GM19238 (cell line): ENCODE data around the gene RASSF4.

ENCODE experiments used
- DNase-seq: peaks from one replicate; pipeline ENCODE4 v3.0.0; 2011; ENCODE audit warnings: low spot score; ENCODE audit not compliant: insufficient read length

RASSF4 gene

DNA sequence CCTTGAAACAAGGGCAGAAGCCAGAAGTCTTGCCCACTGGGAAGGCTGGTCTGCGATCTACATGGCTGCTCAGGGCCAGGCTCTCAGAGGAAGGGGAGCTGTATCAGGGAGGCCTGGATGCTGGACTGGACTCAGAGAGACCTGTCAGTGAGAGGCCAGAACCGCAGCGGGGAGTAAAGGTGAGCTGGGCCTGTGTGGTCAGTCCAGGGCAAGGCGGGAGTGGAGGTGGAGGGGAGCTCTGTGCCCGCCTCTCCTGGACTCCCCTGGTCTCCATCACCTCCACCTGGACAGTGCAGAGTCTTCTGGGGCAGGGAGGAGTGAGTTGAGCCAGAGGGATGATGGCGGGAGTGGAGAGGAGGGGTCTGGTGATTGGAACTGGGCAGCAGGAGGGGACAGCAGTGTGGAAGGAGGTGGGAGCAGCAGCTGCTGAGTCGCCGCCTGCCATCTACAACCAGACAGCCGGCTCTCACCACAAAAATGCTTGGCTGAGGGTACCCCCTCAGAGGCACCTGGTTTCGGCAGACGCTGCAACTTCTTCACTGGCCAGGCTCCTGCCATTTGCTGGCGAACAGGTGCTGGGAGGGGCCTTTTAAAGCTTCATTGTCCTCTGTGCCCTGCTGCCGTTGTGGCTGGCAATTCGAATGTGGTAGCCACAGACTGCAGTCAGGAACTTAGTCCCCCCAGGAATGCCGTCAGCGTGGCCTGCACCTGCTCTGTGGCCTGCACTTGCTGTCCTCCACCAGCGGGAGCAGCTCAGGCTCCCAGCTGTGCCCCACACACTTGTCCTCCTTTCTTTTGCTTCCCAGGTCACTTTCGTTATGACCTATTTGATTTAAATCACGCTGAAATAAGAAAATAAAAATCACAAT is 3.5 kb downstream of the RASSF4 start:
- DNase-seq: no peak

DNA sequence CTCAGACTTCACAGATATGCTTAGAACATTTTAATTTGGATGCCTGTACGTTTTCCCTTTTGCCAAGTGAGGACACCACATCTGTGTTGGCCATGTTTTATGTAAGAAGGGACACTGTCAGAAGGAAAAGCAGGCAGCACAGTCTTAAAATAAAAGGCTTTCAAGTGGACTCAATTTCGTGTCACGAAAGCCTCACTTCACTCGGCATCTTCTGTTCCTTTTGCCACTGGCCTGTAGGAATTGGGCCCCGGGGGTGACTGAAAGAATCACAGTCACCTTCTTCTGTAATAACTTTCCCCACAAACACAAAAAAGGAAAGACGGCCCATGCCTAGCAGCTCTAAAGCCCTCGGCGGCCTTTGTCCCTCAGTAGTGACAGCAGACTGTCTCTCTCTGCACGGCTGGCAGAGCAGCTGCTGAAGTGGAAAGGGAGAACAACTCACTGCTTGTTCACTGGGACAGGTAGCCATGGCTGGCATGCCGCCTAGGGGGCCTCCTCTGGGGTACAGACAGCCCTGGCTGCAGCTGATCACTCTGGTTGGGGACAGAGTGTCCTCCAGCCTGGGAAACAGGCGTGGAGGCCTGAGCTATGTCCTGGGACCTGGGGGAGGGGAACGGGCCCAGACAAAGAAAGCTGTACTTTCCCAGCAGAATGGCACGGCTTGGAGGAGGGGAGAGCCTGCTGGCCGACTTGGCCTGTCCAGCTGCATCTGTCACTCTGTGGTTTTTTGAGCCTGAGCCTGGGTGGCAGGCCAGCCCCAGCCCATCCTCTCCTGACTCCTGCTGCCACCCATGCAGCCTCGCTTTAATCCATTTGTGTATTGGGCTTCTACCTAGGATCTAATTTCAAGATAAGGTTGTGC is 4.4 kb downstream of the RASSF4 start:
- DNase-seq: no peak

DNA sequence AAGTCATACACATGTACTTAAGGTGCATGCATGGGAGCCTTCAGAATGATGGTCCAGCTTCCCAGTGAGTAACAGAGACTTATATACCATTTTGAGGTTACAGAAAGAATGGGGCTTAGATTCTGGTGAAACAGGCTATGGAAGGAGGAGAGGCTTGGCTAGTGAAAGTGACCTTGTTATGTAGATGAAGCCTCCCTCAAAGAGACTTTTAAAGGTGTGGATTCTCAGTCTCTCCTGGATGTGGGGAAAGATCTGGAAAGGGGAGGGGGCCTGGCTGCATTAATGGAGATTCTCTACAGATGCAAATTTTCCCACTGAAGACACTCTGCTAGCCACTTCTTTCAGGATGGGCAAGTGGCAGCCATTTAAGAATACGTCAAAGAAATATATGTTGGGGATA is 5.5 kb downstream of the RASSF4 start:
- no peak for DNase-seq

DNA sequence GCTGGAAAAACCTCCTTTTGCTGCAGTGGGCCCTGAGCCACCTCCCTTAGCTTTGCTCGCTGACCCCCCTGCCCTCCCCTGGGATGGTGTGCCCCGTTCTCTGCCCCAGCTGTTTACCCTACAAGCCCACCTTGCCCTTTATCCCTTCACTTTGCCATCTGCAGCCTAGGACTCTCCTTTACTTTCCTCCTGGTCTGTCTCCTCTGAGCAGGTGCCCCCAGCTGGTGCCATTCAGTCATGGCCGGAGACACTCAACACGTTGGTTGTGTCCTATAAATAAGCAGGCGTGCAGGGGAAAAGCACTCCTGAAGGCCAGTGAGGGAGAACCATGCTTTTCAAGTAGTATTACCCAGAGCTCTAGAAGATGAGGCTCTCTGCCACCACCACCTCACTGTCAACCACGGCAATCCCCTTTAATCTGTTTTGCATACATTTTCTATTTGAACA is 6.1 kb downstream of the RASSF4 start:
- no peak for DNase-seq

DNA sequence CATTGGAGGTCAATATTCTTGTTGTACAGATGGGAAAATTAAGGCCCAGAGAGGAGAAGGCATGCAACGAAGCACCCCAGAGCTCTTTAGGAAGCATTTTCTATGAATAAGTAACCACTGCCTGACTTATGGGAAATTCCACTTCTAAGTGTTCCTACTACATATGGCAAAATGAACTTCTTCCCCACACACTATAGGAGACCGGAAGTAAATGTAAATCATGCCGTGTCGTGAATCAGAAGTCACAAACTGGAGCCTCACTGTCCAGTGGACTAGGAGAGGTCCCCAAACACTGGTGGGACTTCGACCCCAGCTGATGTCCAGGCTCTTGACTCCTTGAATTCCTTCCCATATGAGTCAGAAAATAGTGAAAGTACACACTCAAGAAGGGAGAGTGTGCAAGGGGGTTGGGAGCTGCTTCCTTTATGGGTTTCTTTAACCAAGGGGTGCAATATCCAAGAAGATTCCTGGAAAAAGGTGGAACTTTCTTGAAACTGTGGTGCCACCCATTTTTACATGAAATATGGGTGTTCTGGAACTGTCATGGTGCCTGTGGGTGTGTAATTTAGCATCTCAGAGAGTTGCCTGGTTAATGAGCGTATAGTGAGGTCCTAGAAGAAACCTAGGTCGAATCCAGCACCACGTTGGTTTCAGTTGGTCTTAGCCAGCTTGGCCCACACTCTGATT is 6.7 kb downstream of the RASSF4 start:
- no peak for DNase-seq

DNA sequence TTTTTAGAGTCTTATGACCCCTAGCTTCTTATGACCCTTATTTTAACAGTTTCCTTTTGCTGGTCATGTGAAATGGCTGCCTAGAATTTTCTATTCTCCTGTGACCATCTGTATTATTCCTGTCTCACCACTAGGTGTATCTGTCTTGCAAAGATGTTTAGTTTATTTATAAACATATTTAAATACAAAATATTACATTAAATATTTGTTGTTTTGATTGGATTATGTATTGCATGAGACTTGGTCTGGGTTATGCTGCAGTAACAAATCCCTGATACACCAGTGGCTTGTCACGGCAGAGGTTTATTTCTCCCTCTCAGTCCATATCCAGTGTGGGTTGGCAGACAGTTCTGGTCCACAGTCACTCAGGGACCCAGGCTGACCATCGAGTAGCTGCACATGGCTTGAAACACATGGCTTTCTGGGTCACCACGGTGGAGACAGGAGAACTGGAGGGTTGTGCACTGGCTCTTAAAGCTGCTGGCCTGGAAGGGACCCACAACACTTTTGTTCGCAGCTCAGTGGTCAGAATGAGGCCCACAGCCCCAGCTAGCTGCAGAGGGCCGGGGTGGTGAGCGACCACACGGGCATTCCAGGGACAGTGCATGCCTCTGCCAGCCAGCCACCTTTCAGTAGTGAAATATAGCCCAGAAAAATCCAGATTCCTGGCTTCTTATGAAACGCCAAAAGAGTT is 7.4 kb downstream of the RASSF4 start:
- no peak for DNase-seq

DNA sequence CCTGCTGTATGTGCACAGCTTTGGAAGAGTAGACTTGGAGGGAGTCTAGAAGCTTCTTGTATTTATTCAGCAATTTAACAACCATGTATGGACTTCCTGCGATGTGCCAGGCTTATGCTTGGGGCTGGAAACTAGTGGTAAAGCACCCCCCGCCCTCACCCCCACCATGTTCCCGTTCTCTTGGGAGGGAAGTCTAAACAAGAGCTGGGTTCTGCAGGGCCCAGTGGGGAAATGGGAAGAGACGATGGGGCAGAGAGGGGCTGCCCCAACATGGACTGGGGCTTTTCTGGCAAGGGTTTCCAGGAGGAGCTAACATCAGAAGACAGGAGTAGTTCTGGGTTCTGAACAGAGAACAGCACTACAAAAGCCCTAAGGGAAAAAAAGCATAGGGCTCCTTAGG is 8.0 kb downstream of the RASSF4 start:
- no peak for DNase-seq

DNA sequence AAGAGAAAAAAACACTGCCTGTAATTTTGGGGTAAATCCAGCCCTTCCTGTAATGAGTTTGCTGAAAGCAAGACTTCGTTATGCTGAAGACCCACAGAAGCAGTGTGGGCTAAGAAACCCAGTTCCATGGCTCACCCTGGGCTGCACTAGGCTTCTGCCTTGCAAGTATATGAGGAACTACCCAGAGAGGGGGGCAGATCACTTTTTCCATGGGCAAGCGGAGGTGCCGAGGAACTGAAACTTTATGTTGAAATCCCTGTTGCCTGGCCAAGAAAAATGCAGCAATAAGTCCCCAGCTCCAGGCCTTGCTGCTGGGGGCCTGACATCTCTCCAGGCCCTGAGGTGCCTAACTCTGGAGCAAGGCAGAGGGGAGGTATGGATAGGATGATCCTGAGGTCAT is 8.5 kb downstream of the RASSF4 start:
- no peak for DNase-seq

DNA sequence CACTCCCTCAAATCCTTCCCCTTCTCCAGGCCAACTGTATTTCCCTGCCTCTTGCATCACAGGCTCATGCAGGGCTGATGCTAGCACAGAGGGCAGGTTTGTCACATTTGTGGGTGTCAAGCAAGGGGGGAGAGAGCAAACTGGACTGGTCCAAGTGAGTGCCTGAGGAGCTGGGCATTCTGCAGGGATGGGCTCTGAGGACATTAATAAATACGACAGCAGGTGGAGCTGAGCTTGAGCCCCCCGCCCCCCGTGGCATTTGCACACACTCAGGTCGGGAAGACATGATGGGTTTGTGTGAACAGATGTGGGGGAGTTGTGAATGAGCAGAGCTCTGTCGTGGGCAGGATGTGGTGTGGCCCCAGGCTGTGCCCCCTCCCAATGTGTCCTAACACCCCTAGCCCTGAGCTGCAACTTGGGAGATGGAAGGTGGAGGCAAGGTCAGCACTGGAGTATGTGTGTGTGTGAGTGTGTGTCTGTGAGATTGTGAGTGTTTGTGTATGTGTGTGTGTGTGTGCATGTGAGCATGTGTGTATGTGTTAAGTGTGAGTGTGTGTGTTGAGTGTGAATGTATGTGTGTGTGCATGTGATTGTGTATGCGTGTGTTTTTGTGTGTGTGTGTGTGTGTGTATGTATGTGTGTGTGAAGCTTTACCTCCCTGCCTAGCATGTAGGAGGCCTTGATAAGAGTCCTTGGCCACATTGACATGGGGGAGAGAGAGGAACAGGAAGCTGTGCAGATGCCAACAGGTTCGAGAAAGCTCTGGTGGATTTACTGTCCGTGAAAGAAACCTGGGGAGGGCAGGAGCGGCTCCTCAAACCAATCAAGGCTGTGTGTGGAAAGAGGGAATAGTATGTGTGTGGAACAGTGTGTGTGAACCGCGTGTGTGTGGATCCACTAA is 9.1 kb downstream of the RASSF4 start:
- DNase-seq: no peak

DNA sequence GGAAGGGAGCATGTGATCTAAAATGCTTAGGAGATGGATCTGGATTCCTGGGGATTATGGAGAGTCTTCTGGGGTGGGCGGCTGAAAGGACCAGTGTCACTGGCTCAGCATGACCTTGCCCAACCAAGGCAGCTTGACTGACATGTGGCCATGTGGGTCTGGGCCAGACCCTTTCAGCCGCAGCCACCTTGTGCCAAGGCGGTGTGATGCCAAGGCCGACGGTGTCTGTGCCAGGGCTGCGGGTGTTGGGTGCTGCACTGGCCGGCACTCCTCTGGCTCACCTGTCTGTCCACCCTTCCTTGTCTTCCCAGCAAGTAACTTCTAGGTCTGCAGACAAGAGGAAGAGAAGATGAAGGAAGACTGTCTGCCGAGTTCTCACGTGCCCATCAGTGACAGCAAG is 10.3 kb downstream of the RASSF4 start:
- no peak for DNase-seq

DNA sequence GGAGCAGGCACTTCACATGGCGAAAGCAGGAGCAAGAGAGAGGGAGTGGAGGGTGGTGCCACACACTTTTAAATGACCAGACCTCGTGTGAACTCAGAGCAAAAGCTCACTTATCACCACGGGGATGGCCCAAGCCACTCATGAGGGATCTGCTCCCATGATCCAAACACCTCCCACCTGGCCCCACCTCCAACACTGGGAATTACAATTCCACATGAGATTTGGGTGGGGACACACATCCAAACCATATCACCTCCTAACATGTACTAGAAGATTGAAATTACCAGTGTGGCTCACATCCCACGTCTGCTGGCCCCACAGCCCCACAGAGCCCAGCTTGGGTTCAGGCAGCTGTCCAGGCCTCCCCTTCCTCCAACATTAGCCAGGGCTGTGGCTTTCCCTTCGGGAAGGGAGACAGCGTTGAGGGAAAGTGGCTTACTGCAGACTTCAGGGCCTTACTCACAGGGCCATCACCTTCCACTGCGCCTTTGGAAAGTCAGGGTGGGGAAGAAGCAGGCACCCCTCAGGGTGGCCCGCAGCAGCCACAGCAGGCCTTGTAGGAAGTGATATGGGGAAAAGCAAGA is 11.3 kb downstream of the RASSF4 start:
- DNase-seq: no peak

DNA sequence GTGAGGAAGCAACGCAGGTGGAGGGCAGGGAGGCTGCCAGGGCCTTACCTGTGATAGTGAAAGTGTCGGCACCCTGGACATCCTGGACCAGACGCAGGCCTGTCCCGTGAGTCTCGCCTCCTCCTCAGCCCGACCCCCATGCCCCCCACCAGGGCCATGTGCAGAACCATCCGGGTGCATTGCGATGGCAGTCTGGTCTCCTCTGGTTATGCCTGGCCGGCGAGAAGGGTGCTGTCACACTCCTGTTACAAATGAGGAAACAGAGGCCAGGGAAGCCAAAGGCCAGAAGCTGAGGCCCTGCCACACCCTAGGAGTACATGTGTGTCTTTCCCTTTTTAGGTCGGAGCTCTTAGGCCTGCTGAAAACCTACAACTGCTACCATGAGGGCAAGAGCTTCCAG is 11.8 kb downstream of the RASSF4 start:
- DNase-seq: no peak

DNA sequence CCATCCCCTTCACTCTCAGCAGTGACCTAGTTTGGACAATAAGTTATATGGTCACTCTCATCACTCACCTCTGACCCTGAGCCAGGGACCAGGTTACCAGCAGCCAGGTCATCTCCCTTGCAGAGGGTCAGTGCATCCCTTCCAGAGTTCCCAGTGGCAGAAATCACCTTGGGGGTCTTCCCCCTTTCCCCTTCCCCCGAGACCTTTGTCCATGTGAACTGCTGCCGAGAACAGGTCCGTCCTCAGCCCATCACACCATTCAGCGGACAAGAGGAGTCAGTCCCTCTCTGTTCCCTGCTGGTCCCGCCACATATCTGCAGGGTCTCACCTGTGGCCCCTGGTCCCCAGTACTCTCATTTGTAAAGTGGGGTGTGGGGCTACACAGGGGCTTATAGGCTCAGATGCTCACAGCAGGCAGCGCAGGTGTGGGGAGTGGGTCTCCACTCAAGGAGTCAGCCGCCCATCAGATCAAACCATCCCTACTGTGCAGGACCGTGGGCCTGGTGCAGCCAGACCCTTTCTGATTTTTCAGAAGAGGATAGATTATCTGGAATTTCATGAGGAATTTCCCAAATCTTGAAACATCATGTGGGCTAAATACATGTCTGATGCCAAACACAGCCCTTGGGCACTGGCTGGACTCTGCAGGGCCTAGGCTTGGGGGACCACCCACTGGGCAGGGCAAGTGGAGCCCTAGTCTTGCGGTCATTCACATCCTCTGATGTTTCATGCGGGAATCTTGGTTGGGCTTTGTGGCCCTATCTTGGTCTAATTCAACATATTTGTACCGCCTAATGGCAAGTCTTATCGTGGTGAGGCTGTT is 12.5 kb downstream of the RASSF4 start:
- no peak for DNase-seq

DNA sequence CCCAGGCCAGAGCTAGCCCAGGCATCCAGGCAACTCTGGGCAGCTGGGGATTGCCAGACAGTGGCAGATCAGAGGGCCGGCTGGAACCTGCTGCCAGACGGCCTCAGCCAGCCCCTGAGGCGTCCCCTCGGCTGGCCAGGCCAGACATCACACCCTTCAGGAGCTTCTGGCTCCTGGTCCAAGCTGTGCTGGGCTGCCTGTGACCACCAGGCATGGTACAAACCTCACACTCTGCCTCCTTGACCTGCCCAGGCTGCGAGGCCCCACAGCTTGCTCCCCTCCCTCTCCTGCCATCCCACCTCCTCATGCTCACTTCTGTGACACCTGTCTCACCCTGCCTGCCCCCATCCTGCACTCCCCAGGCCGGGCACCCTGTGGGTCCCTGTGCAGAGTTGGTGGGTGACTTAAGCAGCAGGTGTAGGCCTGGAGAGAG is 13.3 kb downstream of the RASSF4 start:
- no peak for DNase-seq

DNA sequence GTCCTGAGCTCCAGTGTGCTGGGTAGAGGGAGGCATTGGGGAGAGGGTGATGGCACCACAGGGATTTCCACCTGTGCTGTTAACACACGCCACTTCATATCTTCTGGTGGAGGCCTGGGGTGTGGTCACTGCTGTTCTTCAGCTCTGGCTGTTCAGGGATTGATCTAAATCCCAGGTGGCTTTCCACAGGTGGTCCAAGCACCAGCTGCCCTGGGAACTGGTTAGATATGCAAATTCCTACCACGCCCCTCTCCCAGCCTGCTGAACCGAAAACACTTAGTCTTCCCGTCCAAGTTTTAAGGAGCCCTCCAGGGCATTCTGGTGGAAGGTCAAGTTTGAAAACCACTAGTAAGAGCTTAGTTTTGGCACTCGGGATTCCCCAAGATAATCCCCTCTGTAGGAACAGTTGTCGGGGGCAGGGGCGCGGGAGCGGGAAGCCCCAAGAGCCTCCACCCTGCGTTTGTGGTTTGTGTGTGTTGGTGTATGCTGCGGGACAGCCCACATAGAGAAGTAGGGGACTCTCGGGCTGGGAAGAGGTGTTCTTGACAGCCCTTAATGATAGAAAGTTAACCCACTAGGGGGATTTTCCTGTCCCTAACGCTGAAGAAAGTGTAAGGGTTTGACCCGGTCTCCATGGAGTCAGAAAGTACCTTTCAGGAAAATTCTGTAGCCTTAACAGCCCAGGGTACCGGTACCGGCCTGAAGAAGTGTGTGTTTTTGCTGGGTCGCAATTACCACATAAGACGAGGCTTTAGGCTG is 13.9 kb downstream of the RASSF4 start:
- no peak for DNase-seq

DNA sequence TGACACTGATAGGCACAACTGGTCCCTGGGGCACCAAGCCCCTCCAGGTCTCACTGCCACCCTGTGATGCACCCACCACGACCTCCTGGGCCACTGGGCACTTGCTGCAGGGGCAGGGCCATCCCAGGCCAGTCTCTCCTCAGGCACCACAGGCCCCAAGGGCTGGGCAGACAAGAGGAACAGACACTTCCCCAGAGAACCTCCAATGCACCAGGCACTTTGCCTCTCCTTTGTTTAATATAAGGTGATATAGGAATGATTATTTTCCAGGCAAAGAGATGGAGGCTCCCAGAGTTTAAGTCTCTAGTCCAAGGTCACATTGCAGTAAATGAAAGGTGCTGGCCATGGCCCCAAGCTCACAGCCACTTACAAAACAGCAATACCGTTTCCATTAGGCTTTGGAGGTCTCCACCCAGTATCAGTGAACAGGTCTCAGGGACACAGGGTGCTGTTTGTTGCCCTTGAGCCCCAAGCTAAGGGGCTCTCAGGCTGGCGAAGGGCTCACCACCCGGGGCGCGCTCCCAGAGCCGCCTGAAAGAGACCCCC is 14.6 kb downstream of the RASSF4 start:
- no peak for DNase-seq

DNA sequence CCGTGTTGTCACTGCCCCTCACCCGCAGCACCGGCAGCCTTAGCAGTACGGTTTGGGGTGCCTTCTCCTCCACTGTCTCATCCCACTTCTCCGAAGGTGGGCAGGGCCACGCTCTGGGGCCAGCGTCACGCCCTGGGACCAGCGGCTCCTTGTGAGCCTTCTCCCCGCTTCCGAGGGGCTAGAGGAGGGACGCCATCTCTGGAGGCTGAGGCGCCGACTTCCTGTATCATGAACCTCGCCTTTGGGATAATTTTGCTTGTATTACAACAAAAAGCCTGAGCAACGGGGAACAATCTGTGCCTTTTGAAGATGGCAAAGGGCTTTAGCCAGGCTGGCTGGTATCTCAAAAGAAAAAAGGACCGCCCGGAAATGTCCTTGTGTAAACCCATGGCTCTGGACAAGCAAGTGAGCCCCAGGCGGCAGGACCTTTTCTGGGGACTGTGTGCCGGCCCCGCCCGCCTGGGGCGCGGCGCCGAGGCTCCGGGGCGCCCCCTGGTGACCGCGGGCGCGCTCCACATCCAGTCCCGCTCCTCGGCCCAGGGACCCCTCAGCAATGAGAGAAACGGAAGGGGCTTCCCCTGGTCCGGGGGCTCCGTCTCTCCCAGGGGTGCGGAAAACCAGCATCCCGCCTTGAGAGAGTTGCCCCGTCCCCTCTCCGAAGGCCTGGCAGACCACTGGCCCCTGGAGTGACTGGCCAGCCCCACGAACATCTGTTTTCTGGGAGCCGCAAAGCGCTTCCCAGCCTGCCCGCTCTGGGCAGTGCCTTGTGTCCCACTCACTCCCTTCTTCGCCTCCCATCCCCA is 15.2 kb downstream of the RASSF4 start:
- peak; percentile 76 for DNase-seq
